A549 (cell line): Measurements from ENCODE around the gene SYTL1.

ENCODE experiments used
- CBX2 ChIP-seq: fragments of 200-600 bp; sonication (generic); IDR thresholded peaks from 2 replicates; pipeline ENCODE4 v1.6.1; 2016; ENCODE audit warnings: low read depth, mild to moderate bottlenecking, borderline replicate concordance
- CEBPB ChIP-seq, 2 experiments: fragments of >200 bp in 1 of 2; sonication (Bioruptor Twin) in 1 of 2; formaldehyde crosslinking in 1 of 2; IDR thresholded peaks; 2 replicates each; pipeline ENCODE4 v1.6.1; 2012 to 2016
- CHD2 ChIP-seq: fragments of 150-350 bp; IDR thresholded peaks from 2 replicates; pipeline ENCODE4 v1.6.1; 2014; ENCODE audit warnings: low read length; ENCODE audit not compliant: partially characterized antibody
- MAZ ChIP-seq: fragments of 150-350 bp; IDR thresholded peaks from 2 replicates; pipeline ENCODE4 v1.6.1; 2014; ENCODE audit warnings: antibody characterized with exemption, low read depth, low read length, borderline replicate concordance
- MYC ChIP-seq: IDR thresholded peaks from 2 replicates; pipeline ENCODE4 v1.6.1; 2012; ENCODE audit warnings: mild to moderate bottlenecking, inconsistent platforms, low read length, improper control_type of control experiment, borderline replicate concordance
- NFE2L2 ChIP-seq: fragments of 150-350 bp; conservative IDR thresholded peaks from 2 replicates; pipeline ENCODE4 v1.6.1; 2014; ENCODE audit warnings: low read length
- POLR2A ChIP-seq: IDR thresholded peaks from 2 replicates; pipeline ENCODE4 v1.6.1; 2012; ENCODE audit warnings: mild to moderate bottlenecking, low read length
- RCOR1 ChIP-seq: fragments of 150-350 bp; IDR thresholded peaks from 2 replicates; pipeline ENCODE4 v1.6.1; 2014; ENCODE audit warnings: antibody characterized with exemption, low read length, low read depth
- RFX5 ChIP-seq: fragments of 450-650 bp; IDR thresholded peaks from 2 replicates; pipeline ENCODE4 v1.7.1; 2014; ENCODE audit warnings: antibody characterized with exemption, mild to moderate bottlenecking, moderate library complexity
- RNF2 ChIP-seq: fragments of 200-600 bp; sonication (generic); IDR thresholded peaks from 2 replicates; pipeline ENCODE4 v1.6.1; 2016; ENCODE audit warnings: low read depth, mild to moderate bottlenecking, antibody characterized with exemption, moderate library complexity, borderline replicate concordance
- TF ChIP-seq, protein P1 (sequence below): fragments of 200-600 bp; sonication (generic); IDR thresholded peaks from 2 replicates; pipeline ENCODE4 v1.6.1; 2016; ENCODE audit warnings: antibody characterized with exemption, mild to moderate bottlenecking, moderate library complexity
- TF ChIP-seq, protein P2 (sequence below): fragments of >200 bp; sonication (Bioruptor Twin); formaldehyde crosslinking; IDR thresholded peaks from 3 replicates; pipeline ENCODE4 v1.5.1; 2016
- TF ChIP-seq, protein P3 (sequence below): IDR thresholded peaks from 2 replicates; pipeline ENCODE4 v1.6.1; 2012
- TF ChIP-seq, protein P4 (sequence below): IDR thresholded peaks from 2 replicates; pipeline ENCODE4 v1.6.1; 2012

DNA sequence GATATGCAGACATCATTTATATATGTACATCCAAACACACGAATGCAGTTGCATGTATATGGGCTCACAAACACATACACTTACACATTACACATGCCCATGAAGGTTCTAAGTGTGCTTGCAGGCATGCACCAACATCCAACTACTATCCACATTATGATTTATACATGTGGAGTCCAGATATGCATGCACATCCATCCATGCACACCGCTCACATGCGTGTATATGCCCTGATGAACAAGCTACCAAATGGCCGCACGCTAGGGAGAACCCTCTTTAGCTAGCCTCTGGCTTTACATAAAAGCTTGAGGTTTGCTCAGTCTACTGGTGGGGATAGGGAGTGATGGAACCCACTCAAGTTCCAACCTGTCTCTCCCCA, 59.1 kb downstream of the SYTL1 start:
- TF ChIP-seq RNF2 (no peak), POLR2A (no peak), CEBPB (IDR thresholded peaks at IDR 0.05) (no peak), RFX5 (no peak), CHD2 (no peak), NFE2L2 (no peak), CBX2 (no peak), MAZ (no peak), RCOR1 (no peak), MYC (no peak)
- TF ChIP-seq, protein P1, sequence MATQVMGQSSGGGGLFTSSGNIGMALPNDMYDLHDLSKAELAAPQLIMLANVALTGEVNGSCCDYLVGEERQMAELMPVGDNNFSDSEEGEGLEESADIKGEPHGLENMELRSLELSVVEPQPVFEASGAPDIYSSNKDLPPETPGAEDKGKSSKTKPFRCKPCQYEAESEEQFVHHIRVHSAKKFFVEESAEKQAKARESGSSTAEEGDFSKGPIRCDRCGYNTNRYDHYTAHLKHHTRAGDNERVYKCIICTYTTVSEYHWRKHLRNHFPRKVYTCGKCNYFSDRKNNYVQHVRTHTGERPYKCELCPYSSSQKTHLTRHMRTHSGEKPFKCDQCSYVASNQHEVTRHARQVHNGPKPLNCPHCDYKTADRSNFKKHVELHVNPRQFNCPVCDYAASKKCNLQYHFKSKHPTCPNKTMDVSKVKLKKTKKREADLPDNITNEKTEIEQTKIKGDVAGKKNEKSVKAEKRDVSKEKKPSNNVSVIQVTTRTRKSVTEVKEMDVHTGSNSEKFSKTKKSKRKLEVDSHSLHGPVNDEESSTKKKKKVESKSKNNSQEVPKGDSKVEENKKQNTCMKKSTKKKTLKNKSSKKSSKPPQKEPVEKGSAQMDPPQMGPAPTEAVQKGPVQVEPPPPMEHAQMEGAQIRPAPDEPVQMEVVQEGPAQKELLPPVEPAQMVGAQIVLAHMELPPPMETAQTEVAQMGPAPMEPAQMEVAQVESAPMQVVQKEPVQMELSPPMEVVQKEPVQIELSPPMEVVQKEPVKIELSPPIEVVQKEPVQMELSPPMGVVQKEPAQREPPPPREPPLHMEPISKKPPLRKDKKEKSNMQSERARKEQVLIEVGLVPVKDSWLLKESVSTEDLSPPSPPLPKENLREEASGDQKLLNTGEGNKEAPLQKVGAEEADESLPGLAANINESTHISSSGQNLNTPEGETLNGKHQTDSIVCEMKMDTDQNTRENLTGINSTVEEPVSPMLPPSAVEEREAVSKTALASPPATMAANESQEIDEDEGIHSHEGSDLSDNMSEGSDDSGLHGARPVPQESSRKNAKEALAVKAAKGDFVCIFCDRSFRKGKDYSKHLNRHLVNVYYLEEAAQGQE = no peak
- TF ChIP-seq, protein P2, sequence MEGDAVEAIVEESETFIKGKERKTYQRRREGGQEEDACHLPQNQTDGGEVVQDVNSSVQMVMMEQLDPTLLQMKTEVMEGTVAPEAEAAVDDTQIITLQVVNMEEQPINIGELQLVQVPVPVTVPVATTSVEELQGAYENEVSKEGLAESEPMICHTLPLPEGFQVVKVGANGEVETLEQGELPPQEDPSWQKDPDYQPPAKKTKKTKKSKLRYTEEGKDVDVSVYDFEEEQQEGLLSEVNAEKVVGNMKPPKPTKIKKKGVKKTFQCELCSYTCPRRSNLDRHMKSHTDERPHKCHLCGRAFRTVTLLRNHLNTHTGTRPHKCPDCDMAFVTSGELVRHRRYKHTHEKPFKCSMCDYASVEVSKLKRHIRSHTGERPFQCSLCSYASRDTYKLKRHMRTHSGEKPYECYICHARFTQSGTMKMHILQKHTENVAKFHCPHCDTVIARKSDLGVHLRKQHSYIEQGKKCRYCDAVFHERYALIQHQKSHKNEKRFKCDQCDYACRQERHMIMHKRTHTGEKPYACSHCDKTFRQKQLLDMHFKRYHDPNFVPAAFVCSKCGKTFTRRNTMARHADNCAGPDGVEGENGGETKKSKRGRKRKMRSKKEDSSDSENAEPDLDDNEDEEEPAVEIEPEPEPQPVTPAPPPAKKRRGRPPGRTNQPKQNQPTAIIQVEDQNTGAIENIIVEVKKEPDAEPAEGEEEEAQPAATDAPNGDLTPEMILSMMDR = no peak
- TF ChIP-seq, protein P3, sequence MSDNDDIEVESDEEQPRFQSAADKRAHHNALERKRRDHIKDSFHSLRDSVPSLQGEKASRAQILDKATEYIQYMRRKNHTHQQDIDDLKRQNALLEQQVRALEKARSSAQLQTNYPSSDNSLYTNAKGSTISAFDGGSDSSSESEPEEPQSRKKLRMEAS = no peak
- TF ChIP-seq, protein P4, sequence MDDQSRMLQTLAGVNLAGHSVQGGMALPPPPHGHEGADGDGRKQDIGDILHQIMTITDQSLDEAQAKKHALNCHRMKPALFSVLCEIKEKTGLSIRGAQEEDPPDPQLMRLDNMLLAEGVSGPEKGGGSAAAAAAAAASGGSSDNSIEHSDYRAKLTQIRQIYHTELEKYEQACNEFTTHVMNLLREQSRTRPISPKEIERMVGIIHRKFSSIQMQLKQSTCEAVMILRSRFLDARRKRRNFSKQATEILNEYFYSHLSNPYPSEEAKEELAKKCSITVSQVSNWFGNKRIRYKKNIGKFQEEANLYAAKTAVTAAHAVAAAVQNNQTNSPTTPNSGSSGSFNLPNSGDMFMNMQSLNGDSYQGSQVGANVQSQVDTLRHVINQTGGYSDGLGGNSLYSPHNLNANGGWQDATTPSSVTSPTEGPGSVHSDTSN = no peak
